ENCODE measurements around the gene SLC24A3.

SLC24A3 gene

GRCh38 chr20:19351542-19351941, 139.1 kb downstream of the SLC24A3 start:
- DNase-seq = no peak

- no peak for DNase-seq
These were observed 142.5 kb downstream of the SLC24A3 start for GRCh38 chr20:19354950-19355349.

- DNase-seq = no peak
These were observed 149.3 kb downstream of the SLC24A3 start for GRCh38 chr20:19361790-19362189.

GRCh38 chr20:19363476-19363875, 151.0 kb downstream of the SLC24A3 start:
- DNase-seq = no peak

GRCh38 chr20:19367591-19367990, 155.1 kb downstream of the SLC24A3 start:
- DNase-seq = no peak

- no peak for DNase-seq
These were observed 155.9 kb downstream of the SLC24A3 start for GRCh38 chr20:19368351-19368750.

- no peak for DNase-seq
These were observed 157.9 kb downstream of the SLC24A3 start for GRCh38 chr20:19370076-19371075.

- DNase-seq = no peak
These were observed 158.7 kb downstream of the SLC24A3 start for GRCh38 chr20:19371112-19371511.

- DNase-seq = no peak
These were observed 161.8 kb downstream of the SLC24A3 start for GRCh38 chr20:19374216-19374615.

GRCh38 chr20:19375395-19375794, 163.0 kb downstream of the SLC24A3 start:
- DNase-seq = no peak

GRCh38 chr20:19375801-19376200, 163.4 kb downstream of the SLC24A3 start:
- DNase-seq = no peak

GRCh38 chr20:19376451-19377229, 164.2 kb downstream of the SLC24A3 start:
- no peak for DNase-seq

GRCh38 chr20:19378058-19378457, 165.6 kb downstream of the SLC24A3 start:
- no peak for DNase-seq

- DNase-seq = no peak
These were observed 167.8 kb downstream of the SLC24A3 start for GRCh38 chr20:19380211-19380610.

GRCh38 chr20:19381947-19382346, 169.5 kb downstream of the SLC24A3 start:
- no peak for DNase-seq

GRCh38 chr20:19382386-19383340, 170.2 kb downstream of the SLC24A3 start:
- no peak for DNase-seq

- no peak for DNase-seq
These were observed 172.5 kb downstream of the SLC24A3 start for GRCh38 chr20:19384940-19385339.

GRCh38 chr20:19387251-19387650, 174.8 kb downstream of the SLC24A3 start:
- DNase-seq = no peak

GRCh38 chr20:19392344-19393130, 180.1 kb downstream of the SLC24A3 start:
- DNase-seq = no peak

- DNase-seq = no peak
These were observed 184.1 kb downstream of the SLC24A3 start for GRCh38 chr20:19396460-19397081.

GRCh38 chr20:19397226-19397625, 184.8 kb downstream of the SLC24A3 start:
- DNase-seq = no peak

Data from stimulated activated naive CD4-positive, alpha-beta T cell (primary cell).